Mesendoderm (in vitro differentiated cells): ENCODE data around the gene WLS.

Experiments
- DNase-seq: peaks from one replicate; pipeline ENCODE4 v3.0.0; 2013
- H2AK5ac ChIP-seq: 2 replicates; pipeline ENCODE4 v1.6.1; 2013; ENCODE audit warnings: low read length, inconsistent platforms
- H2BK120ac ChIP-seq: 2 replicates; pipeline ENCODE4 v1.6.1; 2013; ENCODE audit warnings: low read depth, mild to moderate bottlenecking, low read length, moderate library complexity, mixed read lengths
- H2BK15ac ChIP-seq: replicated peaks from 2 replicates; pipeline ENCODE4 v1.6.1; 2013; ENCODE audit warnings: low read depth, mild to moderate bottlenecking, moderate library complexity
- H2BK5ac ChIP-seq: 2 replicates; pipeline ENCODE4 v1.6.1; 2013; ENCODE audit warnings: low read length, inconsistent platforms
- H3K18ac ChIP-seq: 2 replicates; pipeline ENCODE4 v1.6.1; 2013; ENCODE audit warnings: mild to moderate bottlenecking, low read length, mixed read lengths
- H3K23ac ChIP-seq: one replicate; pipeline ENCODE4 v1.6.1; 2013; ENCODE audit warnings: low read length
- H3K27ac ChIP-seq: 2 replicates; pipeline ENCODE4 v1.5.1; 2013; ENCODE audit warnings: low read depth, mild to moderate bottlenecking, inconsistent platforms, low read length, moderate library complexity
- H3K27me3 ChIP-seq: 2 replicates; pipeline ENCODE4 v1.6.1; 2013; ENCODE audit warnings: low read length, control low read depth, mild to moderate bottlenecking, inconsistent platforms; ENCODE audit not compliant: insufficient read depth, poor library complexity
- H3K36me3 ChIP-seq: 2 replicates; pipeline ENCODE4 v1.6.1; 2013; ENCODE audit warnings: low read length, inconsistent platforms; ENCODE audit not compliant: control insufficient read depth, insufficient read depth
- H3K4ac ChIP-seq: one replicate; pipeline ENCODE4 v1.6.1; 2013; ENCODE audit warnings: low read depth, mild to moderate bottlenecking, low read length, moderate library complexity
- H3K4me1 ChIP-seq: 2 replicates; pipeline ENCODE4 v1.6.1; 2013; ENCODE audit warnings: low read depth, low read length, inconsistent platforms; ENCODE audit not compliant: control insufficient read depth
- H3K4me2 ChIP-seq: 2 replicates; pipeline ENCODE4 v1.6.1; 2013; ENCODE audit warnings: low read length
- H3K4me3 ChIP-seq: 2 replicates; pipeline ENCODE4 v1.5.1; 2013; ENCODE audit warnings: mild to moderate bottlenecking, low read length
- H3K56ac ChIP-seq: one replicate; pipeline ENCODE4 v1.6.1; 2013; ENCODE audit warnings: low read length
- H3K79me1 ChIP-seq: 2 replicates; pipeline ENCODE4 v1.6.1; 2013; ENCODE audit warnings: low read length, inconsistent platforms
- H3K79me2 ChIP-seq: 2 replicates; pipeline ENCODE4 v1.6.1; 2013; ENCODE audit warnings: mild to moderate bottlenecking, low read length; ENCODE audit not compliant: control insufficient read depth, insufficient read depth
- H3K9ac ChIP-seq: 2 replicates; pipeline ENCODE4 v1.6.1; 2013; ENCODE audit warnings: low read length, inconsistent platforms
- H4K5ac ChIP-seq: one replicate; pipeline ENCODE4 v1.6.1; 2013; ENCODE audit warnings: low read length
- H4K8ac ChIP-seq: one replicate; pipeline ENCODE4 v1.6.1; 2013; ENCODE audit warnings: low read depth, mild to moderate bottlenecking, control low read depth, low read length, moderate library complexity
- WGBS: extraction: QIAGEN DNeasy Blood & Tissue Kit; methylation state at CpG from one replicate; pipeline ENCODE4 v1.1.7; 2013; ENCODE audit warnings: low lambda C conversion rate, missing lambda C conversion rate; ENCODE audit not compliant: insufficient coverage; ENCODE audit errors: extremely low coverage; 5-methylcytosine and 5-hydroxymethylcytosine counted together

The WLS gene

GRCh38 chr1:68185743-68186142, 46.6 kb downstream of the WLS start:
- H3K4me3 ChIP-seq, result no peak overlapping the region
- no peaks in the 10 kb centered on the region for H3K79me1 ChIP-seq
- no peak overlapping the region for H3K4me2 ChIP-seq
- no peaks in the 10 kb centered on the region for H3K79me2 ChIP-seq
- H3K9ac ChIP-seq, result no peak overlapping the region
- no peak overlapping the region for H2AK5ac ChIP-seq
- H2BK120ac ChIP-seq, result no peak overlapping the region
- WGBS, result no CpG with 5 or more reads among the region's 2 CpGs
- no peak overlapping the region for H2BK15ac ChIP-seq
- H2BK5ac ChIP-seq, result no peak overlapping the region
- no peaks in the 10 kb centered on the region for H3K4me1 ChIP-seq
- no peak for DNase-seq
- H3K56ac ChIP-seq, result no peak overlapping the region
- no peak overlapping the region for H4K5ac ChIP-seq
- H3K18ac ChIP-seq, result no peak overlapping the region
- H3K27me3 ChIP-seq, result no peaks in the 10 kb centered on the region
- no peaks in the 10 kb centered on the region for H3K36me3 ChIP-seq
- no peak overlapping the region for H3K27ac ChIP-seq
- H3K23ac ChIP-seq, result no peak overlapping the region
- no peak overlapping the region for H3K4ac ChIP-seq
- H4K8ac ChIP-seq, result no peak overlapping the region

- Histone ChIP-seq H2BK120ac (no peak overlapping the region), H3K56ac (no peak overlapping the region), H3K4me3 (no peak overlapping the region), H3K18ac (no peak overlapping the region), H2AK5ac (no peak overlapping the region), H2BK15ac (no peak overlapping the region), H3K4ac (no peak overlapping the region), H3K36me3 (no peaks in the 10 kb centered on the region), H3K9ac (no peak overlapping the region), H4K5ac (no peak overlapping the region), H3K27me3 (no peaks in the 10 kb centered on the region), H4K8ac (no peak overlapping the region), H3K4me1 (no peaks in the 10 kb centered on the region), H3K79me2 (no peaks in the 10 kb centered on the region), H3K79me1 (peaks cover 2% of the 10 kb centered on the region), H3K4me2 (no peak overlapping the region), H2BK5ac (no peak overlapping the region), H3K27ac (no peak overlapping the region), H3K23ac (no peak overlapping the region)
- no CpG with 5 or more reads among the region's 2 CpGs for WGBS
- DNase-seq, result no peak
Observed at GRCh38 chr1:68183895-68184294, 48.4 kb downstream of the WLS start.

- no peak for DNase-seq
- no CpG with 5 or more reads among the region's 1 CpG for WGBS
- peaks cover 2% of the 10 kb centered on the region for H3K79me1 ChIP-seq
- no peak overlapping the region for H3K9ac ChIP-seq
- H3K4me3 ChIP-seq, result no peak overlapping the region
- no peak overlapping the region for H2AK5ac ChIP-seq
- H3K23ac ChIP-seq, result no peak overlapping the region
- H3K4me1 ChIP-seq, result no peaks in the 10 kb centered on the region
- no peak overlapping the region for H4K8ac ChIP-seq
- no peak overlapping the region for H3K18ac ChIP-seq
- no peaks in the 10 kb centered on the region for H3K79me2 ChIP-seq
- H3K36me3 ChIP-seq, result no peaks in the 10 kb centered on the region
- H3K4ac ChIP-seq, result no peak overlapping the region
- H2BK120ac ChIP-seq, result no peak overlapping the region
- H2BK5ac ChIP-seq, result no peak overlapping the region
- no peaks in the 10 kb centered on the region for H3K27me3 ChIP-seq
- no peak overlapping the region for H3K4me2 ChIP-seq
- H4K5ac ChIP-seq, result no peak overlapping the region
- H3K56ac ChIP-seq, result no peak overlapping the region
- H3K27ac ChIP-seq, result no peak overlapping the region
- no peak overlapping the region for H2BK15ac ChIP-seq
Observed at GRCh38 chr1:68181165-68181556, 51.2 kb downstream of the WLS start.

GRCh38 chr1:68180441-68181164, 51.7 kb downstream of the WLS start:
- Histone ChIP-seq H3K4me2 (no peak overlapping the region), H2BK15ac (no peak overlapping the region), H3K4ac (no peak overlapping the region), H4K8ac (no peak overlapping the region), H2BK5ac (no peak overlapping the region), H3K36me3 (no peaks in the 10 kb centered on the region), H3K23ac (no peak overlapping the region), H3K27me3 (no peaks in the 10 kb centered on the region), H3K79me1 (peaks cover 2% of the 10 kb centered on the region), H3K4me1 (no peaks in the 10 kb centered on the region), H3K18ac (no peak overlapping the region), H3K27ac (no peak overlapping the region), H2BK120ac (no peak overlapping the region), H3K79me2 (no peaks in the 10 kb centered on the region), H3K9ac (no peak overlapping the region), H3K56ac (no peak overlapping the region), H2AK5ac (no peak overlapping the region), H4K5ac (no peak overlapping the region), H3K4me3 (no peak overlapping the region)
- DNase-seq, result no peak

GRCh38 chr1:68178821-68179490, 53.4 kb downstream of the WLS start:
- Histone ChIP-seq H3K27me3 (no peaks in the 10 kb centered on the region), H3K27ac (no peak overlapping the region), H2AK5ac (no peak overlapping the region), H3K4me2 (no peak overlapping the region), H4K8ac (no peak overlapping the region), H3K4ac (no peak overlapping the region), H4K5ac (no peak overlapping the region), H3K9ac (no peak overlapping the region), H2BK15ac (no peak overlapping the region), H3K4me3 (no peak overlapping the region), H3K4me1 (peaks cover 4% of the 10 kb centered on the region), H3K18ac (no peak overlapping the region), H3K36me3 (no peaks in the 10 kb centered on the region), H3K79me2 (no peaks in the 10 kb centered on the region), H2BK120ac (no peak overlapping the region), H3K79me1 (peaks cover 6% of the 10 kb centered on the region), H3K56ac (no peak overlapping the region), H3K23ac (no peak overlapping the region), H2BK5ac (no peak overlapping the region)
- WGBS, result no CpG with 5 or more reads among the region's 4 CpGs
- no peak for DNase-seq
